Neural progenitor cell (in vitro differentiated cells): ENCODE data around the gene TUBB8.

Experiments
- EZH2 ChIP-seq: fragments of 200-600 bp; sonication (generic); IDR thresholded peaks from 2 replicates; pipeline ENCODE4 v1.6.1; 2017; ENCODE audit warnings: antibody characterized with exemption, mild to moderate bottlenecking, moderate library complexity
- EZH2phosphoT487 ChIP-seq: fragments of 200-600 bp; sonication (generic); IDR thresholded peaks from 2 replicates; pipeline ENCODE4 v1.6.1; 2017; ENCODE audit warnings: antibody characterized with exemption
- TF ChIP-seq, protein P1 (sequence below): fragments of 200-600 bp; sonication (generic); IDR thresholded peaks from 2 replicates; pipeline ENCODE4 v1.5.1; 2017; ENCODE audit warnings: antibody characterized with exemption, mild to moderate bottlenecking

DNA sequence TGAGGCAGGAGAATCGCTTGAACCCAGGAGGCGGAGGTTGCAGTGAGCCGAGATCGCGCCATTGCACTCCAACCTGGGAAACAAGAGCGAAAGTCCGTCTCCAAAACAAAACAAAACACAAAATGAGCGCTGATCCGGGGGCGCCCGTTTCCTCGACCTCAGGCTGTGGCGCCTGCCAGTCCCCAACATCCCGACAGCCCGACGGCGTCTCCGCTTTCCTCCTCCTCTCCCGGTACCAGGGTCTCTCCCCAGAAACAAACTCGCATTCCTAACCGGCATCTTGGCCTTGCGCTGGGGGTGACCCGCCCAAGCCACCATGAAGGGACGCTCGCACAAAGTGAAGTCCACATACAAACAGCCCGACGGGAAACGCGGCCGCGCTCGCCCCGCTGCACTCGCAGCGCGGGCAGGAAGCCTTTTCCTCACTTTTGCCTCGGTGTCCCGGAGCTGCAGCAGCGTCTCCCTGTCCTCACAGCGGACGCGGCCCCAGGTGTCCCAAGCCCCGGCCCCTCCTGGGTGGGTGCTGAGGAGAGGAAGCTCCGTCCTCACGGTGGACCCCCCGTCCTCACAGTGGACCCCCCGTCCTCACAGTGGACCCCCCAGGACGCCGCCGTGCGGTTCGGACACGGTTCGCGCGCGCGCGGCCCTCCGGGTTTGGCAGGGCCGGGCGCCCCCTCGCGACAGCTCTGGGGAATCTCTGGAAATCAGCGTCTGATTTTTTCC lies 24.6 kb upstream of the TUBB8 start:
- peak; percentile 72 for TF ChIP-seq EZH2
- TF ChIP-seq, protein P1, sequence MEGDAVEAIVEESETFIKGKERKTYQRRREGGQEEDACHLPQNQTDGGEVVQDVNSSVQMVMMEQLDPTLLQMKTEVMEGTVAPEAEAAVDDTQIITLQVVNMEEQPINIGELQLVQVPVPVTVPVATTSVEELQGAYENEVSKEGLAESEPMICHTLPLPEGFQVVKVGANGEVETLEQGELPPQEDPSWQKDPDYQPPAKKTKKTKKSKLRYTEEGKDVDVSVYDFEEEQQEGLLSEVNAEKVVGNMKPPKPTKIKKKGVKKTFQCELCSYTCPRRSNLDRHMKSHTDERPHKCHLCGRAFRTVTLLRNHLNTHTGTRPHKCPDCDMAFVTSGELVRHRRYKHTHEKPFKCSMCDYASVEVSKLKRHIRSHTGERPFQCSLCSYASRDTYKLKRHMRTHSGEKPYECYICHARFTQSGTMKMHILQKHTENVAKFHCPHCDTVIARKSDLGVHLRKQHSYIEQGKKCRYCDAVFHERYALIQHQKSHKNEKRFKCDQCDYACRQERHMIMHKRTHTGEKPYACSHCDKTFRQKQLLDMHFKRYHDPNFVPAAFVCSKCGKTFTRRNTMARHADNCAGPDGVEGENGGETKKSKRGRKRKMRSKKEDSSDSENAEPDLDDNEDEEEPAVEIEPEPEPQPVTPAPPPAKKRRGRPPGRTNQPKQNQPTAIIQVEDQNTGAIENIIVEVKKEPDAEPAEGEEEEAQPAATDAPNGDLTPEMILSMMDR = peak; percentile 91
- peak; percentile 27 for TF ChIP-seq EZH2phosphoT487
